SK-N-SH treated with all-trans-retinoic acid at 6 μM for 48 hours (cell line): ENCODE results near the gene PPP1R1A.

ENCODE experiments used
- ATAC-seq: fragments of 200-7000 bp; cut with Tn5 transposase; 3 replicates; pipeline ENCODE4 v1.9.1; 2020; ENCODE audit warnings: mild to moderate bottlenecking, moderate library complexity
- ARNTL ChIP-seq: fragments of 450-650 bp; formaldehyde crosslinking; IDR thresholded peaks from 2 replicates; pipeline ENCODE4 v1.5.0; 2020; ENCODE audit warnings: low read depth, mild to moderate bottlenecking, moderate library complexity, borderline replicate concordance
- BACH2 ChIP-seq: fragments of 250-450 bp; sonication (Bioruptor Pico); IDR thresholded peaks from 2 replicates; pipeline ENCODE4 v1.9.0; 2021; ENCODE audit warnings: mild to moderate bottlenecking, borderline replicate concordance
- CSRNP3 ChIP-seq: fragments of 250-450 bp; sonication (Bioruptor Pico); IDR thresholded peaks from 2 replicates; pipeline ENCODE4 v1.5.1; 2021; ENCODE audit warnings: mild to moderate bottlenecking, moderate library complexity
- ESRRG ChIP-seq: fragments of 250-450 bp; sonication (Bioruptor Pico); IDR thresholded peaks from 2 replicates; pipeline ENCODE4 v1.6.1; 2021; ENCODE audit warnings: mild to moderate bottlenecking
- GLIS3 ChIP-seq: fragments of 250-450 bp; sonication (Bioruptor Pico); IDR thresholded peaks from 2 replicates; pipeline ENCODE4 v1.5.0; 2020; ENCODE audit warnings: mild to moderate bottlenecking, moderate library complexity
- ISL1 ChIP-seq: fragments of 250-450 bp; sonication (Bioruptor Pico); IDR thresholded peaks from 2 replicates; pipeline ENCODE4 v2.1.2; 2022; ENCODE audit warnings: mild to moderate bottlenecking, moderate library complexity
- PPARA ChIP-seq: fragments of 250-450 bp; sonication (Bioruptor Pico); IDR thresholded peaks from 2 replicates; pipeline ENCODE4 v1.5.0; 2020; ENCODE audit warnings: mild to moderate bottlenecking, borderline replicate concordance
- TCF4 ChIP-seq: fragments of 250-450 bp; sonication (Bioruptor Pico); IDR thresholded peaks from 2 replicates; pipeline ENCODE4 v1.8.0; 2021; ENCODE audit warnings: mild to moderate bottlenecking, moderate library complexity, borderline replicate concordance
- ZC3H10 ChIP-seq: fragments of 250-450 bp; sonication (Bioruptor Pico); IDR thresholded peaks from 2 replicates; pipeline ENCODE4 v1.5.1; 2021; ENCODE audit warnings: mild to moderate bottlenecking, moderate library complexity
- ZFP3 ChIP-seq: fragments of 250-450 bp; sonication (Bioruptor Pico); IDR thresholded peaks from 2 replicates; pipeline ENCODE4 v1.5.0; 2020; ENCODE audit warnings: mild to moderate bottlenecking, moderate library complexity
- ZFP30 ChIP-seq: fragments of 450-650 bp; formaldehyde crosslinking; IDR thresholded peaks from 2 replicates; pipeline ENCODE4 v1.5.0; 2022; ENCODE audit warnings: mild to moderate bottlenecking, moderate library complexity
- ZNF565 ChIP-seq: fragments of 450-650 bp; formaldehyde crosslinking; conservative IDR thresholded peaks from 2 replicates; pipeline ENCODE4 v1.5.0; 2020; ENCODE audit warnings: low read depth, mild to moderate bottlenecking, moderate library complexity
- ZNF70 ChIP-seq: fragments of 450-650 bp; formaldehyde crosslinking; IDR thresholded peaks from 2 replicates; pipeline ENCODE4 v1.5.0; 2020; ENCODE audit warnings: mild to moderate bottlenecking, moderate library complexity
- ZNF8 ChIP-seq: fragments of 450-650 bp; formaldehyde crosslinking; IDR thresholded peaks from 2 replicates; pipeline ENCODE4 v1.5.0; 2020; ENCODE audit warnings: mild to moderate bottlenecking, moderate library complexity
- TF ChIP-seq, protein P1 (sequence below): fragments of 250-450 bp; sonication (Bioruptor Pico); IDR thresholded peaks from 2 replicates; pipeline ENCODE4 v1.5.0; 2020; ENCODE audit warnings: mild to moderate bottlenecking, moderate library complexity
- TF ChIP-seq, protein P2 (sequence below): fragments of 250-450 bp; sonication (Bioruptor Pico); IDR thresholded peaks from 2 replicates; pipeline ENCODE4 v1.8.0; 2020; ENCODE audit warnings: mild to moderate bottlenecking, moderate library complexity, borderline replicate concordance
- TF ChIP-seq, protein P3 (sequence below): fragments of 250-450 bp; sonication (Bioruptor Pico); IDR thresholded peaks from 2 replicates; pipeline ENCODE4 v1.8.0; 2021; ENCODE audit warnings: low read depth, mild to moderate bottlenecking, moderate library complexity, borderline replicate concordance

PPP1R1A gene

GRCh38 chr12:54627304-54627703 is 38.8 kb upstream of the PPP1R1A start (continued):
- TF ChIP-seq, protein P1, sequence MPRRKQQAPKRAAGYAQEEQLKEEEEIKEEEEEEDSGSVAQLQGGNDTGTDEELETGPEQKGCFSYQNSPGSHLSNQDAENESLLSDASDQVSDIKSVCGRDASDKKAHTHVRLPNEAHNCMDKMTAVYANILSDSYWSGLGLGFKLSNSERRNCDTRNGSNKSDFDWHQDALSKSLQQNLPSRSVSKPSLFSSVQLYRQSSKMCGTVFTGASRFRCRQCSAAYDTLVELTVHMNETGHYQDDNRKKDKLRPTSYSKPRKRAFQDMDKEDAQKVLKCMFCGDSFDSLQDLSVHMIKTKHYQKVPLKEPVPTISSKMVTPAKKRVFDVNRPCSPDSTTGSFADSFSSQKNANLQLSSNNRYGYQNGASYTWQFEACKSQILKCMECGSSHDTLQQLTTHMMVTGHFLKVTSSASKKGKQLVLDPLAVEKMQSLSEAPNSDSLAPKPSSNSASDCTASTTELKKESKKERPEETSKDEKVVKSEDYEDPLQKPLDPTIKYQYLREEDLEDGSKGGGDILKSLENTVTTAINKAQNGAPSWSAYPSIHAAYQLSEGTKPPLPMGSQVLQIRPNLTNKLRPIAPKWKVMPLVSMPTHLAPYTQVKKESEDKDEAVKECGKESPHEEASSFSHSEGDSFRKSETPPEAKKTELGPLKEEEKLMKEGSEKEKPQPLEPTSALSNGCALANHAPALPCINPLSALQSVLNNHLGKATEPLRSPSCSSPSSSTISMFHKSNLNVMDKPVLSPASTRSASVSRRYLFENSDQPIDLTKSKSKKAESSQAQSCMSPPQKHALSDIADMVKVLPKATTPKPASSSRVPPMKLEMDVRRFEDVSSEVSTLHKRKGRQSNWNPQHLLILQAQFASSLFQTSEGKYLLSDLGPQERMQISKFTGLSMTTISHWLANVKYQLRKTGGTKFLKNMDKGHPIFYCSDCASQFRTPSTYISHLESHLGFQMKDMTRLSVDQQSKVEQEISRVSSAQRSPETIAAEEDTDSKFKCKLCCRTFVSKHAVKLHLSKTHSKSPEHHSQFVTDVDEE (CRISPR knock-in tag): no peak
- TF ChIP-seq ISL1 (CRISPR knock-in tag): no peak
- TF ChIP-seq GLIS3 (CRISPR knock-in tag): no peak
- TF ChIP-seq ZNF565 (CRISPR knock-in tag): no peak

DNA sequence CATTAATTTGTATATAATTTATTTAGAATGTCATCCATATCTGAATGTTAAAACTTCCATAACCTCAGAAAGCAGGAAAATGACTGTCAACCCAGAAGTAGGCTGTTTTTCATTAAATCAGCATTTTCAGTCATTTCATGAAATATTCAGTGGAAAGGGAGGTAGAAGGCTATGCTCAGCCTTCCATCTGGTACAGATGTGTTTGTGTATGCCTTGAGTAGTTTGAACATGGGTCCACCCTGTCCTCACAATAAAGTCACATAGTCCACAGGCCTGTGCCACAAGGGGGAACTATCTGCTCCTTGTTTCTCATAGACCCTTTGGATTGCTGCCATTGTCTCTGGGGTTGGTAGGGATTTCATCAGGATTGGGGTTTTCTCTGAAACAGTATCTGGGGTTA is 37.1 kb upstream of the PPP1R1A start:
- ATAC-seq: no peak
- TF ChIP-seq, protein P2, sequence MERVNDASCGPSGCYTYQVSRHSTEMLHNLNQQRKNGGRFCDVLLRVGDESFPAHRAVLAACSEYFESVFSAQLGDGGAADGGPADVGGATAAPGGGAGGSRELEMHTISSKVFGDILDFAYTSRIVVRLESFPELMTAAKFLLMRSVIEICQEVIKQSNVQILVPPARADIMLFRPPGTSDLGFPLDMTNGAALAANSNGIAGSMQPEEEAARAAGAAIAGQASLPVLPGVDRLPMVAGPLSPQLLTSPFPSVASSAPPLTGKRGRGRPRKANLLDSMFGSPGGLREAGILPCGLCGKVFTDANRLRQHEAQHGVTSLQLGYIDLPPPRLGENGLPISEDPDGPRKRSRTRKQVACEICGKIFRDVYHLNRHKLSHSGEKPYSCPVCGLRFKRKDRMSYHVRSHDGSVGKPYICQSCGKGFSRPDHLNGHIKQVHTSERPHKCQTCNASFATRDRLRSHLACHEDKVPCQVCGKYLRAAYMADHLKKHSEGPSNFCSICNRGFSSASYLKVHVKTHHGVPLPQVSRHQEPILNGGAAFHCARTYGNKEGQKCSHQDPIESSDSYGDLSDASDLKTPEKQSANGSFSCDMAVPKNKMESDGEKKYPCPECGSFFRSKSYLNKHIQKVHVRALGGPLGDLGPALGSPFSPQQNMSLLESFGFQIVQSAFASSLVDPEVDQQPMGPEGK (CRISPR knock-in tag): no peak
- no peak for TF ChIP-seq ZNF8 (CRISPR knock-in tag)

DNA sequence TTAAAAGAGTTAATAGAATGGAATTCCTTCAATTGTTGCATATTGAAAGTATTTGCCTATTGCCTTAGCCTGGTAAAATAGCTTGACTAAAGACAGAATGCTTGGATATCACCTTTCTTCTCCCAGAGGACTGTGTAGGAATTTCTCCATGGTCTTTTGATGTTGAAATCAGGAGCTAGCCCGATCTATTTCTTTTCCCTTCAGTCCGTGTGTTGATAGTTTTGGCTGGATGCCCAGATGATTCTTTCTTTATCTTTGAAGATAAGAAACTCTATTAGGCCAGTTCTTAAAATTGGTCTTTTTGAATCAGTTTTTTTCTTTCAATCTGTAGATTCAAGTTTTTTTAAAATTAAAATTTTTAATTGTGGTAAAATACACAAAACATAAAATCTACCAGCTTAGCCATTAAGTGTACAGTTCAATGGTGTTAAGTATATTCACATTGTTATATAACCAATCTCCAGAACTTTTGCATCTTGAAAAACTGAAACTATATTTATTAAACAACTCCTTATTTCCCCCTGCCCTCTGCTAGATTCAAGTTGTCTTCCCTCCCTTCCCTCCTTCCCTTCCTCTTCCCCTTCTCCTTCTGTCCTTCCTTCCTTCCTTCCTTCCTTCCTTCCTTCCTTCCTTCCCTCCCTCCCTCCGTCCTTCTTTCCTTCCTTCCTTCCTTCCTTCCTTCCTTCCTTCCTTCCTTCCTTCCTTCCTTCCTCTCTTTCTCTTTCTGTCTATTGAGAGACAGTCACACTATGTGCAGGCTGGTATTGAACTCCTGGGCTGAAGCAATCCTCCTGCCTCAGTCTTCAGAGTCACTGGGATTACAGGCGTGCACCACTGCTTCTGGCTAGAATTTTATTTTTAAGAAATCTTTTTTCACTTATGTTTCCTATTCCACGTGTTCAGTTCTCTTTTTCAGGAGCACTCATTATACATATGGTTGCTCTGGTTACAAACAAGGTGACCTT is 36.1 kb upstream of the PPP1R1A start:
- no peak for ATAC-seq
- TF ChIP-seq ISL1 (CRISPR knock-in tag) (0 out of 2 replicates have a peak, but pooled peaks have one; percentile 9), ZFP3 (CRISPR knock-in tag) (no peak)
- TF ChIP-seq, all 23 proteins: peak for 1

DNA sequence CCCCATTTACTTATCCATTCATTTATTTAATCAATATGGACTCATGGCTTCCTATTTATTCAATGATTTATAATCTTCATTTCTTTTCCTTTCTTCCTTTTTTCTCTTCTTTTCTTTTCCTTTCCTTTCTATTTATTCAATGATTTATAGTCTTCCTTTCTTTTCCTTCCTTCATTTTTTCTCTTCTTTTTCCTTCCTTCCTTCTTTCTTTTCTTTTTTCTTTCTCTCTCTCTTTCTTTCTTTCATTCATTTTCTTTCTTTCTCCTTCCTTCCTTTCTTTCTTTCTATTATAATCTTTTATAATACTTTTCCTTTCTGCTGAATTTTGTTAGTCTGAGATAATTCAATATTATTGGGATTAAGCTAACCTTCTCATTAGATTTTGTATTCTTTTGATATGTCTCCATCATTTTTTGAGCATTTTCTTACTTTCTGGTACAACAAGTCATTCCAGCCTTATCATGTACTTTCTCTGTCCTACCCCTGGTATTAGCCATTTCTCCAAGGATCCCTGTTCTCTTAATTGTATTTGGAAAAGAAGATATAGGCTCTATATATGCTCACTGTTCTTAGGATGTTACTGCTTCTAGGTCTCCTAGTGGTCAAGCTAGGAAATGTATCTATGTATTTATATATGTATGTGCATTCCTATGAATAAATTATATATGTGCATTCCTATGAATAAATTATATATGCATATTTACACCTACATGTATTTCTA is 34.2 kb upstream of the PPP1R1A start:
- no peak for TF ChIP-seq PPARA (CRISPR knock-in tag)
- TF ChIP-seq BACH2 (CRISPR knock-in tag): no peak
- no peak for TF ChIP-seq ZNF70 (CRISPR knock-in tag)
- no peak for TF ChIP-seq TCF4 (CRISPR knock-in tag)
- no peak for TF ChIP-seq ZNF565 (CRISPR knock-in tag)
- TF ChIP-seq ESRRG (CRISPR knock-in tag): no peak
- TF ChIP-seq ARNTL: no peak
- no peak for TF ChIP-seq ZC3H10
- TF ChIP-seq ZFP30 (CRISPR knock-in tag): no peak
- TF ChIP-seq ISL1 (CRISPR knock-in tag): no peak
- TF ChIP-seq GLIS3 (CRISPR knock-in tag): no peak
- TF ChIP-seq, protein P3, sequence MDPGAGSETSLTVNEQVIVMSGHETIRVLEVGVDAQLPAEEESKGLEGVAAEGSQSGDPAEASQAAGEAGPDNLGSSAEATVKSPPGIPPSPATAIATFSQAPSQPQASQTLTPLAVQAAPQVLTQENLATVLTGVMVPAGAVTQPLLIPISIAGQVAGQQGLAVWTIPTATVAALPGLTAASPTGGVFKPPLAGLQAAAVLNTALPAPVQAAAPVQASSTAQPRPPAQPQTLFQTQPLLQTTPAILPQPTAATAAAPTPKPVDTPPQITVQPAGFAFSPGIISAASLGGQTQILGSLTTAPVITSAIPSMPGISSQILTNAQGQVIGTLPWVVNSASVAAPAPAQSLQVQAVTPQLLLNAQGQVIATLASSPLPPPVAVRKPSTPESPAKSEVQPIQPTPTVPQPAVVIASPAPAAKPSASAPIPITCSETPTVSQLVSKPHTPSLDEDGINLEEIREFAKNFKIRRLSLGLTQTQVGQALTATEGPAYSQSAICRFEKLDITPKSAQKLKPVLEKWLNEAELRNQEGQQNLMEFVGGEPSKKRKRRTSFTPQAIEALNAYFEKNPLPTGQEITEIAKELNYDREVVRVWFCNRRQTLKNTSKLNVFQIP (CRISPR knock-in tag): no peak
- TF ChIP-seq CSRNP3 (CRISPR knock-in tag): no peak
- ATAC-seq: peak; percentile 56; the same call in 1 of the 3 replicates
